Lower leg skin (tissue), 3 donors: ENCODE data around the gene CLCN1.

ENCODE experiments used
- CTCF ChIP-seq, 3 donors: fragments of 450-650 bp; IDR thresholded peaks; one replicate each; pipeline ENCODE4 v1.5.1; 2016; ENCODE audit warnings: antibody characterized with exemption in 3 of 3, mild to moderate bottlenecking in 3 of 3, moderate library complexity in 2 of 3
- POLR2A ChIP-seq, 2 donors: fragments of 450-650 bp; IDR thresholded peaks; one replicate each; pipeline ENCODE4 v1.6.1; 2016 to 2017; ENCODE audit warnings: antibody characterized with exemption in 2 of 2, mild to moderate bottlenecking in 1 of 2, moderate library complexity in 1 of 2

DNA sequence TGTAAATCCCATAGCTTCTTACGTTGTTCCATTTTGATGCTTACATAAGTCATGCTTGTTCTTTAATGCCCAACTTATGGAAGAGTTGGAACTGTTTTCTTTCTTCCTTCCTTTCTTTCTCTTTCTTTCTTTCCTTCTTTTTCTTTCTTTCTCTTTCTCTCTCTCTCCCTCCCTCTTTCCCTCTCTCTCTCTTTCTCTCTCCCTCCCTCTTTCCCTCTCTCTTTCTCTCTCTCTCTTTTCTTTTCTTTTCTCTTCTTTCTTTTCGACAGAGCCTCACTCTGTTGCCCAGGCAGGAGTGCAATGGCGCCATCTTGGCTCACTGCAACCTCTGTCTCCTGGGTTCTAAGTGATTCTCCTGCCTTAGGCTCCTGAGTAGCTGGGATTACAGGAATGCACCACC lies 27.7 kb downstream of the CLCN1 start:
- TF ChIP-seq POLR2A (IDR thresholded peaks at IDR 0.05) (no peak), CTCF (IDR thresholded peaks at IDR 0.05) (no peak)
